LHCN-M2 (cell line): Measurements from ENCODE around the gene HOXD11. TPM values are rescaled to one million over a fixed set of nuclear protein-coding genes. Genes with fewer than 3 reads are reported as not detected.

Experiments used
- DNase-seq: peaks from one replicate; pipeline ENCODE4 v3.0.0-alpha.2; 2012; ENCODE audit warnings: low read depth
- total RNA-seq: library from RNA; depleted of rRNA; stranded (reverse); fragments of >200 nt; gene quantifications from 2 replicates; pipeline ENCODE4 v1.2.3, GENCODE V29; 2014

The HOXD11 gene
- total RNA-seq, 1 experiment from 2014 or later: not detected

DNA sequence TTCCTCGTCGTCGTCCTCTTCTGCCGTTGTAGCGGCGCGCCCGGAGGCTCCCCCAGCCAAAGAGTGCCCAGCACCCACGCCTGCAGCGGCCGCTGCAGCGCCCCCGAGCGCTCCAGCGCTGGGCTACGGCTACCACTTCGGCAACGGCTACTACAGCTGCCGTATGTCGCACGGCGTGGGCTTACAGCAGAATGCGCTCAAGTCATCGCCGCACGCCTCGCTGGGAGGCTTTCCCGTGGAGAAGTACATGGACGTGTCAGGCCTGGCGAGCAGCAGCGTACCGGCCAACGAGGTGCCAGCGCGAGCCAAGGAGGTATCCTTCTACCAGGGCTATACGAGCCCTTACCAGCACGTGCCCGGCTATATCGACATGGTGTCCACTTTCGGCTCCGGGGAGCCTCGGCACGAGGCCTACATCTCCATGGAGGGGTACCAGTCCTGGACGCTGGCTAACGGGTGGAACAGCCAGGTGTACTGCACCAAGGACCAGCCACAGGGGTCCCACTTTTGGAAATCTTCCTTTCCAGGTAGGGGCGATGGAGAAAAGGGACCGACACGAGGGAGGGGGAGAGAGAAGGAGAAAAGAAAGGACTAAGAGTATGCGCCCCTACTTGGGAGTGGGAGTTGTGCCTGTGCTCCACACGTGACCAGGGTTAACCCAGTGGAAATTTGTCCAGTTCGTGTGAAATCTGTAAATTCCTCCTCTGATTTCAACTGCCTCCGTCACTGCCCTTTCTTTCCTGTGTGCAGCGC lies 13.8 kb upstream of the HOXD11 start:
- no peak for DNase-seq

DNA sequence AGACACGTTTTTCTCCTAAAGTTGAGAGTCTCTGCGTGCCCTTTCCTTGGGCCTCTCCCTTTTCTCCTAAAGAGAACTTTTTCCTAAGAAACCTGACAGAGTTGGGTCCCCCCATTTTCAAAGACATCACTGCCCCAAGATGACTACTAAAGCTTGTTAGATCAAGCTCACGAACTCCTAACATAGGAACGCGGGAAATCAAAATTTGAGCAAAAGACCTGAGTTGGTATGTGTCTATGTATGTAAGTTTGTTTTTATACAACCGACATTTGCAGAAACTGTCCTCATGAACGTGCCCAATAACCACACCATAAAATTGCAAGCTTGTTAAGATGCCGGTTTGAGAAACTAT lies 13.2 kb upstream of the HOXD11 start:
- no peak for DNase-seq

DNA sequence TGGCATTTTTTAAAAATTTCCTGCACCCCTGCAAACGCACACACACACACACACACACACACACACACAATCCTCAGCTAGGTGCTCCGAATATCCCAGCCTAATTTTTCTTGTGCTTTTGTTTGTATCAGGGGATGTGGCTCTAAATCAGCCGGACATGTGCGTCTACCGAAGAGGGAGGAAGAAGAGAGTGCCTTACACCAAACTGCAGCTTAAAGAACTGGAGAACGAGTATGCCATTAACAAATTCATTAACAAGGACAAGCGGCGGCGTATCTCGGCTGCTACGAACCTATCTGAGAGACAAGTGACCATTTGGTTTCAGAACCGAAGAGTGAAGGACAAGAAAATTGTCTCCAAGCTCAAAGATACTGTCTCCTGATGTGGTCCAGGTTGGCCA lies 12.7 kb upstream of the HOXD11 start:
- DNase-seq: no peak

DNA sequence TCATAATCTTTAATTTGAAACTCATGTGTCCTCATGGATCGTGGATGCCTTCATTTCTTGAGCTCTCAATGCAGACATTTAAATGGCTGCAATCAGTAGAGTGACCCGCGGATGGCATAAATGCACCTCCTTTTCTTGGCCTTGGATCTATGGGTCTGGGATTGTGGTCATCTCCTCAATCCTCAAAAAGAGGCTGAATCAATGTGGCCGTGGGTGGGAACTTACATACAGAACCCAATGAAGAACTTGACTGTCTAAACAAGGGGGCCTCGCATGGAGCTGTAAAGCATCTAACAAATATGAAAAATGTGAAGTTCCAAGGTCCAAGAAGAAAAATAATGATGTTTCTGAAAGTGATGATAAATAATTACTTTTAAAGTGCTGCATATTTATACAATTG lies 11.7 kb upstream of the HOXD11 start:
- DNase-seq: no peak

DNA sequence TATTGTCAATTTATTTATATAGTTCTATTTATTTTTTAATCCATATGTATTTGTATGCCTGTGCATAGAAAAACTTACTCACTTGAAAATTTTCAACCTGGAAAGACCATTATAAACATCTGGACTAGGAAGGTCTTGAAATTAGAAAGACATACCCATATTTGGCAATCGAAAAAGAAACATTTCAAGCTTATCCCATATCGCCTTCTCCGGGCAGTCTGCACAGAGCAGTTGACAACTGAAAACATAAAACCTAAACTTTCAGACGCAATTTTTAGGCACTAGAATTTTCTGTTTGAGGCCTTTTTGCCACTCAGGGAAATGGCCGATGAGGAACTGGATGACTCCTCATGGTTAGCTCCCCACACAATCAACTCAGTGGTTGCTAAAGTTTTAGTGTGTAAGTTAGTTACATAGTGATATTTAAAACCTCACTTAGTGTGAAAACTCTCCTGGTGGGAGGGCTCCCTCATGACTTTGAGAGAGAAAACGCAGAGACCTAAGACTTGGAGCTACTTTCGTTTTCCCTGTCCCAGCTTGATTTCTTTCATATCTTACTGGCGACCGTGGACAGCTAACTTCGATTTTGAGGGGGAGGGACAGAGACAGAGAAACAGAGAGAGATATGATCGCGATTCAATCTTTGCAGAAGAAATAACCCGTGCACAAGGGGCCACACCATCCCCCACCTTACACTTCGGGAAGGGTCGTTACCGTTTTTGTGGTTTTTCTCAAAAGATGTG lies 10.7 kb upstream of the HOXD11 start:
- no peak for DNase-seq

DNA sequence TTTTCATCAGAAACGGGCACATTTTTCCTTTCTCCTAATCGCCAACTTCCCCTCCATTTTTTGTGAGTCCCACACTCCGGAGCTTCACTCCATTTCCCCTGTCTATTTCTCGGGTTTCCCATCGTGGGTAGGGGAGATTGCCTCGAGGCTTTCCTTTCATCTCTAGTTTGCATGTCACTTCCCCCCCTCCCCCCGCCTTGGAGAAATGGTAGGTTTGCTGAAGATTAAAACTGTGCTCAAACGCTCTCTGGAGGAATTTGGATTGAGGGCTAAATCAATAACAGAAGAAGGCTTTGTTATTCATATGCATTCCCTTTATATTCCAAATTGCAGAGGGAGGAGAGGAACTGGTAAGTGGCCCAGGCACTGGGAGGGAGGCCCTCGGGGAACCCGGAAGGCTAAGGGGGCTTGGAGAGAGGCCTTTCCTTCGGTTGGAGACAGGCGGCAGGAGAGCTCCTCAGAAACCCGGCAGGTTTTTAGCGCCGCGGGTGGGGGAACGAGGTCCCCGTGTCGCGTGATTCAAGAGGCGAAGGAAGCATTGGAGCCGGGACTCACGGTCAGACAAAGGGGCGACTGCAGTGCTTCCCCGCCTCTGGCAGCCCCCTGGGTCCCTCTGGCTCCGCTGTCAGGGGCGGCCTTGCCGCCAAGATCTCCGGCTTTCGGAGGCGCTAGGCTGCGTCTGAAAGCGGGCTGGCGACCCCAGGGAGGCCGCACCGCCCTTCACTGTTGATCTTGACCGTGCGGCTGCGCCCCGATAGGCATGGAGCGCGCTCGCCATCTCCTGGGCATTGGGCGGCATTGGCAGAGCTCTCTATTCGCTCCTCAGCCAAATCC lies 9.9 kb upstream of the HOXD11 start:
- peak; percentile 69 for DNase-seq

DNA sequence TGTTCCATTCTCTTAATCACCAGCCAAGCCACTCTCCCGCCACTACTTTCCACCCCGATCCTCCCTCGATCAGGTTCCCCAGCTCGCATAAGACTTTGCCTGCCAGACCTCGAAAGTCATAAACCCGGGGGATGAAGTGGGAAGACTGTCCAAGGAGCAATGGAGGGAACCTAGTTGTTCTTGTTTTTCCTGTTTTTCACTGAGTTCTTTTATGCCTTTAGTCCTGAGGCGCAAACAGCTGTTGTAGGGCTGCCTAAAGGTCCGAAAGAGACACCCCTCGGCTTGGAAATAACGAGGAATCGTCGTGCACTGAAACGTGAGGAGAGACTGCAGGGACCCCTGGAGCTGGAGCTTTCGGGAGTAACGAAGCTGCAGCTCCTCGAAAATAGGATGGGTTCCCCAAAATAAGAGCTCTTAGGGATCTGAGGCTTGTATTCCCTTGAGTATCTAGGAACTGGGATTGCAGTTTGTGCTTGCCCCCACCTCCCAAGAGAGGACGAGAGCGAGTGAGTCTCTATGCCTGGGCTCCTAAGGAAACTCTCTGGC lies 9.2 kb upstream of the HOXD11 start:
- DNase-seq: no peak

DNA sequence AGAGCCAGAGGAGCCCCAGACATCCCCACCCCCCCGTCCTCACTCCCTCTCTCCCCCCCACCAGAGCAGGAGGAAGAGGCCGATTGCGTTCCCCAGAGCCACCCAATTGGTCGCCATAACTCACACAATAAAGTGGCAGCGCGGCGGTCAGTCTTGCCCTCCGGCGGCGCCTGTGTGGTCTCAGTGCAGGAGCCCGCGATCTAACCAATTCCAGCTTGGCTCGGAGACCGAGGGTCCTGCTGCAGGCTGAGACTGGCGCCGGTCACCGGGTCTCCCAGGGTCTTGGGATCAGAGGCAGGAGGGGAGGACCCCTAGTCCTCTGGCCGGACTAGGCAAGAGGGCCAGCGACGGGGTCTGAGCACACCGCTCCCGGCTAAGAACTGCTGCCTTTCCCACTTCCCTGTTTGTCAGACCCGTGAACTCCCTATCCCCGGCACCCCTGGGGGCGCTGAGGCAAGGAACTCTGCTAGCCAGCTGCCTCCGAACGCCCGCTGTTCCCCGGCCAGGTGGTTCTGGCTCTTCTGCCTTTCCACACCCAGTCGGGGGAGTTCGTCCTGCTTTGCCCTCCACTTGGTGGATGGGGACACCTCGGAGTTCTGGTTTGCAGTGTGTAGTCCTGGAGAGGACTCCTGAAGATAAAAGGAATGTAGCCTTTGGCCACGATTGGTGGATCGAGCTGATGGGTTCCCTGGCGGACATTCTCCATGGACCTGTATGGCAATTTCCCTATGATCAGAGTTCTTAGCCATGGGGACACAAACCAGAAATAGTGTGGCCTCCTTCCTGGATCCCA lies 8.5 kb upstream of the HOXD11 start:
- DNase-seq: no peak

DNA sequence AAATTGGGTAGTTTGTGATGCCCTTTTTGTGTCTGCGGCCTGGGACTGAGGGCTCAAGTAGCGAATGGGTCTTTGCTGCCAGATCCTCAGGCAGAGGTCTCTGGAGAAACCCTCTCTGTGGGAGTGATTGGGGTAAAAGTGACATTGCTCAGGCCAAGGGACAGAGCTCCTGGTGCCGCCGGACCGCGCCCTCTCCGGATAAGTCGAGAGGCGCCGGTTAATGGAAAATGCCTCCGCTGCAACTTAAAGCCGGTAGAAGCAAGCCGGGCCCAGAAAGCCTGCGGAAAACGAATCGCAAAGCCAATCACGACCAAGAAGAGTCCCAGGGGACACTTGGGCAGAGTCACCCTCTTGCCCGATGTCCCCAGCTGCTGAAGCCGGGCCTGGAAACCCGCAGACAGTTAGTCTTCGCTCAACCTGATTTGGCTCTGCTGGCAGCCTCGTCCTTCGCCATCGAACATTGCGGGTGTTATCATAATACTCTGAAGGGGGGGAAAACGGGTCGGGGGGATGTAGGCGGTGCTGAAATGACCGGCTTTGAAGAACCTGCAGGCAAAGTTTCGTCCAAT lies 7.8 kb upstream of the HOXD11 start:
- no peak for DNase-seq

DNA sequence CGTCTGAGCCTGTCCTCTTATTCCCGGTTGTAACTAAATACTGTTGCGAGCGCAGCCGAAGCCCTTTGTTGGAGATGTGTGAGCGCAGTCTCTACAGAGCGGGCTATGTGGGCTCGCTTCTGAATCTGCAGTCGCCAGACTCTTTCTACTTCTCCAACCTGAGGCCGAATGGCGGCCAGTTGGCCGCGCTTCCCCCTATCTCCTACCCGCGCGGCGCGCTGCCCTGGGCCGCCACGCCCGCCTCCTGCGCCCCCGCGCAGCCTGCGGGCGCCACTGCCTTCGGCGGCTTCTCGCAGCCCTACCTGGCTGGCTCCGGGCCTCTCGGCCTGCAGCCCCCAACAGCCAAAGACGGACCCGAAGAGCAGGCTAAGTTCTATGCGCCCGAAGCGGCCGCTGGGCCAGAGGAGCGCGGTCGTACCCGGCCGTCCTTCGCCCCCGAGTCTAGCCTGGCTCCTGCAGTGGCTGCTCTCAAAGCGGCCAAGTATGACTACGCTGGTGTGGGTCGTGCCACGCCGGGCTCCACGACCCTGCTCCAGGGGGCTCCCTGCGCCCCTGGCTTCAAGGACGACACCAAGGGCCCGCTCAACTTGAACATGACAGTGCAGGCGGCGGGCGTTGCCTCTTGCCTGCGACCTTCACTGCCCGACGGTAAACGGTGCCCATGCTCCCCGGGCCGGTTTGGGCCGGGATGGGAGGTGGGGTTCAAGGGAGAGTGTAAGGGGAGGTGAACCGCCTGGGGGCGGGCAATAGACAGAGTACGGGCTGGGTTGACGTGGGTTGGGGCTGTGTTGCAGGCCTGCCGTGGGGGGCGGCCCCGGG lies 7.1 kb upstream of the HOXD11 start, which contains the start of gene HOXD12:
Gene HOXD12 (plus strand): TSS at position 68 of the 819 bp plus-strand sequence. CDS start 7 bp downstream, at position 75.
- no peak for DNase-seq

DNA sequence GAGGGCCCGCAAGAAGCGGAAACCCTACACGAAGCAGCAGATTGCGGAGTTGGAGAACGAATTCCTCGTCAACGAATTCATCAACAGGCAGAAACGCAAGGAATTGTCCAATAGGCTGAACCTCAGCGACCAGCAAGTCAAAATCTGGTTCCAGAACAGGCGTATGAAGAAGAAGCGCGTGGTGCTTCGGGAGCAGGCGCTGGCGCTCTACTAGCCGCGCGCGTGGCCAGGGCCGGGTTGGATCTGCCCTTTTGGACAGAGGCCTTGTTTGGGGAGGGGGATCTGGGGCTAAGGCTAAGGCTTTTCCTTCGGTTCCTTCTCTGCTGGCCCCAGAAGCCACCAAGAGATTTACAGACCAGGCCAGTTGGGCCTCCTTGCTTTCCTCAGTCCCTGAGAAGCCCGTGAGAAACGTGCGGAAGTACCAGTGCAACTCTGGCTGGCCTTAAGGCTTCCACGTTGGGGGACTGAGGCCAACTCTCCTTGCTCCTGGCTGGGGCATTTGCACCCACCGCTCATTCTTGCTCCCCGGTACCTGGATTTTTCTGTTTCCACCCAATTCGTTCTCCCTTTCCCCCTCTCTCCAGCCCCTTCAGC lies 6.4 kb upstream of the HOXD11 start:
- DNase-seq: no peak

DNA sequence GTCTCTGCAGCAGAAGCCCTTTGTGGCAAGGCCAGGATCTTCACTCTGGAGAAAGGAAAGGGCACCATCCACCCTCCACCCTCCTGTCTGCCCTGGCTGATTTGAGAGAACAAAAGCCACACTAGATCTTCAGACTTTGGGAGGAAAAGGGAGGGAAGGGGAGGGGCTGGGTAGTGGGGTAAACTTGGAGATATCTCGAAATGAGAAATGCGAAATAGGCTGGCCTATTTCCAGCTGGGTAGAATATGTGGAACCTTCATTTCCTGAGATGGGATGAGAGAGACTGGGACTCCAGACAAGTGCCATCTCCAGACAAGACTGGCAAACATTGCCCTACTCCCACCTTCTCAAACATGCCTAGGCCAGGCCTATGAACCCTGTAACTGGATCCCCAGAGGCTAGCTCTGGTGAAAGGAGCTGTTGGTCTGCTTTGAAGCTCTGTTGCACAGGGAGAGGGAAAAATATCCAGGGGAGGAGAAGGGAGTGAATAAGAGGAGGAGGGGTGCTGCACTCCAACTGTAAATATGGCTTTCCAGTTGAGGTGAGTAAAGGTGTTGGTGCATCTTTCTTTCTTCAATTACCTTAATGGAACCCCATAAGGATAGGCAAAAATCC lies 5.8 kb upstream of the HOXD11 start:
- no peak for DNase-seq

DNA sequence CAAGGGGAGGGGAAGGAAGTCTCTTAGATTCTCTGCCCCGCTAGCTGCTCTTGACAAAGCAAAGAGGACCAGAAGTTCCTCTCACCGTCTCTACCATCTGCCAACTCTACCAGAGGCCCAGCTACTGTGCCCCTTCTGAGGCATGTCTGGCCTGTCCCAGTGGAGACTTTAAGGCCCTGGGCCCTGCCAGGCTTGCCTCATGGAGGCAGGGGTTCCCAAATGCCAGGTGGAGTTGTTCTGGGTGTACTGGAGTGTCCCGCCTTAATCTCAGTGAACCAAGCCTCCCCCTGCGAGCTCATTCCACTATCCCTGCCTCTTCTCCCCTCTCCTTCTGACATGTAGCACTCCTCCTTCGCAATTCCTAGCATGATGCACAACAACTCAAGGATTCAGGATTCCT lies 5.2 kb upstream of the HOXD11 start:
- DNase-seq: no peak

DNA sequence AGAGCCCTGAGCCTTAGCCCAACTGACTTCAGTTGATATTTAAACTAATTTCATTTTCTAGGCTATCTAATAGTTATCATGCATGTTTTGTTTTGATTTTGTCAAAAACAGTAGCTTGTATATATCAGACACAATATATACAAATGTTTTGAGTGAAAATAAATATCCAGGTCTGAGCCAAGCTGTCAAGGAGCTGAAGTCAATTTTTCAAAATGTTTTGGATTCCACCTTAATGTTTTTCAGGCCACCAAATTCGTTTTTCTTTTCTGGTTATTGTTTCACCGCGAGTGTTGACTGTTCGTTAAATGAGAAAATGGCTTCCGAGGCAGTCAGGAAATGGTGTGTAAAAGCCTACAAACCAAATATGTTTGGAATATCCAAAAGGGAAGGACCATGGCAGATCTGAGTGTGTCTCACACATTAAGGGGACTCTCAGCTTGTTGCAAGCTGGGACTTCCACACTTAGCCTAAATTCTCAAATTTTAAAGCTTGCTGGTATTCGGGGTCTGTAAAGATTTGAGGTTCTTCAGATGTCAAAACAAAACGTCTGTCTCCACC lies 4.7 kb upstream of the HOXD11 start:
- no peak for DNase-seq

DNA sequence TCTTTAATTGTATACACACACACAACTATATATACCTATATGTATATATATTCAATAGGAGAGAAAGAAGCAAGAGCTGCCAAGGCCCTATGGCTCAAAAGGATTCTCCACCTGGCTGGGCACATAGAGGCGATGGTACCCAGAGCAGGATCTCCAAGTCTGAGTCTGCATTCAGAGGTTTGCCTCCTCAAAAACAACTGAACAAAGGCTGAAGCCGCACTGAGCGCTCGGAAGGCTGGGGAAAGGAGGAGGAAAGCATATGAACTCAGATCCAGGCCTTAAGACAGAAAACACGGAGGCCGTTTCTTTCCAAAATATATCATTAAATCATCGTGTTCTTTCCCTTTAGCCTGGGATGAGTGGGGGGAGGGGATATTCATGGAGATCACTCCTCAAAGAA lies 3.9 kb upstream of the HOXD11 start:
- no peak for DNase-seq

DNA sequence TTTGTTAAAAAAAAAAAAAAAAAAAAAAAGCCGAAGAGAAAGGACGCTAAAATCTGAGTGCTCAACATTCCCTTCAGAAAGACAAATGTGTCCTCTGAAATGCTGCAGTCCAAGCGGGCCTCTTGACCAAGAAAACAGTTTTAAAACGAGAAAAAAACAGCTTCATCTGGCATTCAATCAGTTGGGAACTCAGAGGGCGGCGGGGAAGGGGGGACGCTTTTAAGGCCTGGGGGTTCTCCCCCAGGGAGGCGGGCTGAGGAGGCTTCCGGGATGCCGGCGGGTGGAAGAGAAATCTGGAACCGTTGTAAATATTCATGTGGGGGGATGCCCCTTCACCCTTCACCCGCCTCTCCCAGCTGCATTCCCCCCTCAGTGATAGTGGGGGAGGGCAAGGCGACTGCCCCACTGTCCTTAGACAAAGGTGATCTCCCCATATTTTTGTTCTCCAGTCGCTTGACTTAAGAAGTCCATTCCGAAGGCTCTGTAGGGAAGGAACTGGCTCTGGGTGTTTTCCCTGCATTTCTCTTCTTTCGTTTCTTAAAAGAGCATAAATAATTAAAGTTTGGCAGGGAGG lies 3.3 kb upstream of the HOXD11 start:
- DNase-seq: no peak

DNA sequence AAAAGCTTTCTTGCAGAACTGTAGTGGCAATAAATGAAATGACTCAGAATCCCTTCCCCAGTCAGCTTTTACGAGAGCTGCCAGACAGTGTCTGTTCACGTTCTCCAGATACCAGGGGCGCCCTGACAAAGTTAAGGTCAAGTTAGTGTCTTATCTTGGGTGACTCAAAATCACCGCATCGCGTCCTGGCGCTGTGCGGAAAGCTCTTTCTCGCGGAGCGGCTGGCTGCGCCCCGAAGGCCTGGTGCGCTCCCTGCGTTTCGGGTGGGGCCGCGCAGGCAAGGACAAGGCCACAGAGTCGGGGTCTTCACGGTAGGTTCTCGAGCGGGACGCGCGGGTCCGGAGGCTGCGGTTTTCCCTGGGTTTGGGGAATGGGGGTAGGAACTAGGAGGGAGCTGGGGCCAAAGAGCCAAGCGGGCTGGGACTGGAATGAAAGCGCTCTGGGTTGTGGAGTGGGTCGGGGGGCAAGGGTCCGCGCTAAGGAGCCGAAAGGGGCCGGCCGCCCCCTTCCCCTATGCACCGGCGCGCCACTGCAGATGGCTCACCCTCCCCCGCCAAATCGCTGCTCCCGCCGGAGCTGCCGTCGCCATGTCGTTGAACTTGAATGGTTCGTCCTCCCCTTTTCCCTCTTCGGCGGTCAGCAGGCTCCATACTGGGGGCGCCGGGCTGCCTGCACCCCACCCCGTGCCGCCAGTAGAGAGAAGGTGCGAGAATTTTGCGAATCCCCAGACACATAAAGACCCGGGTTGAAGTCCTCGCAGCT lies 2.6 kb upstream of the HOXD11 start:
- no peak for DNase-seq
